ENCODE data around the gene TAAR5.

Gene TAAR5

DNA sequence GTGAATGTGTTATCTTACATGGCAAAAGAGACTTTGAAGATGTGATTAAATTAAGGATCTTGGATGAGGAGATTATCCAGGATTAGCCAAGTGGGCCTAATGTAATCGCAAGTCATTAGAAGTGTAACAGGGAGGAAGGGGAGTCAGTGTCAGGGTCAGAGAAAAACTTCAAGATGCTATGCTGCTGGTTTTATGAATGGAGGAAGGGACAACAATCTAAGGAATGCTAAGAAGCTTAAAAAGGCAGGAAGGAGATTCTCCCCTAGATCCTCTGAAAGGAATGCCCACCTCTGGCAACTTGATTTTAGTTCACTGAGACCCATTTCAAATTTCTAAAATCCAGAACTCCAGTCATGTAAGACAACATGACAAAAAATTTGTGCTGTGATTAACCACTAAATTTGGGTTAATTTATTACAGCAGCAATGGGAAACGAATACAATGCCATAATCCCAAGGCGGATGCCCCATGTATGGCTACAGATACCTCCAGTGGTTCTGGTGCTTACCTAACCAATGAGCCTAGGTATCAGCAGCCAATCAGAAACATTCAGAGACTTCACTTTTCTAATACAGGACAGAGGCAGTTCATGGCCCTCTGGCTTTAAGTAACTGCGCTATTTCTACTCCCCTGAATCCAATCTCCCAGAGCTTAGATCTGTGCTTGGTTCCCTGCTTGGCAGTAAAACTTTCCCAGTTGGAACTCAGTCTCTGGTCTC is 40.6 kb downstream of the TAAR5 start:
- Histone ChIP-seq H3K9me3 (ENCODE audit: control insufficient read depth, low read length) (no peaks in the 10 kb centered on the region), H3K27ac (no peak overlapping the region), H3K79me2 (no peaks in the 10 kb centered on the region), H3K4me1 (no peaks in the 10 kb centered on the region), H3K9ac (no peak overlapping the region), H3K4me3 (ENCODE audit: low read depth, low read length) (no peak overlapping the region), H3K36me3 (ENCODE audit: control insufficient read depth, insufficient read depth, low read length) (no peaks in the 10 kb centered on the region), H3K27me3 (ENCODE audit: control insufficient read depth, insufficient read depth, low read length) (no peaks in the 10 kb centered on the region), H2AFZ (no peak overlapping the region), H3K4me2 (ENCODE audit: low read length) (no peak overlapping the region)
- TF ChIP-seq CTCF (IDR thresholded peaks at IDR 0.05) = no peak

DNA sequence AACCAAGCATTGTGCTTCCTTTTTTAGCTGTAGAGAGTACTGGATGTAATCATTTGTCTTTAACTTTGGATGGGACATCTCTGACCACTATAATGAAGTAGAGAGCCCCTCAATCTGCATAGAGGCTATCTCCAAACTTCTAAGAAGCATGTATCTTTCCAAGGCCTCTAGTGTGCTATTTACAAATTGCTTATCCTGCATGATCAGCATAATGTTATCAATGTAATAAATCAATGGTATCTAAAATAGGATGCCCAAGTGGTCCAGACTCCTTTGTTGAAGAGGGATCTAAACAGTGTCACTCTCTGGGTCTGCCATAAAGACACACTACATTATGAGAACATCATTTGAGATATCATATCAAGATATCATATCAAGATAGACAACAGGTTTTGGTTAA is 44.7 kb downstream of the TAAR5 start:
- Histone ChIP-seq H3K4me2 (ENCODE audit: low read length) (no peak overlapping the region), H3K27me3 (ENCODE audit: control insufficient read depth, insufficient read depth, low read length) (no peaks in the 10 kb centered on the region), H3K79me2 (no peaks in the 10 kb centered on the region), H3K36me3 (ENCODE audit: control insufficient read depth, insufficient read depth, low read length) (no peaks in the 10 kb centered on the region), H3K4me3 (ENCODE audit: low read depth, low read length) (no peak overlapping the region), H2AFZ (no peak overlapping the region), H3K9me3 (ENCODE audit: control insufficient read depth, low read length) (no peaks in the 10 kb centered on the region), H3K9ac (no peak overlapping the region), H3K4me1 (no peaks in the 10 kb centered on the region), H3K27ac (no peak overlapping the region)
- TF ChIP-seq CTCF (IDR thresholded peaks at IDR 0.05) = no peak

Measured in parathyroid adenoma (tissue), 2 donors.